Stimulated activated CD4-positive, alpha-beta T cell treated with anti-CD3 and anti-CD28 coated beads, TNF-alpha, amount 100 ng/mL, for 1 hour (primary cell): ENCODE results near the gene NDE1.
"Not testable (repeated sequence)": the region's sequence is repeated elsewhere in the genome, so short reads cannot be mapped to it uniquely, and the experiment has no call there.

Experiments
- DNase-seq, 3 donors: peaks; one replicate each; pipeline ENCODE4 v3.0.0-alpha.2; 2020; ENCODE audit warnings: low read depth in 3 of 3, low spot score in 1 of 3

NDE1 gene

GRCh38 chr16:15649727-15650018 is 372 bp upstream of the NDE1 start:
- DNase-seq = no peak

GRCh38 chr16:15650698-15651171 is 690 bp downstream of the NDE1 start:
- no peak for DNase-seq

GRCh38 chr16:15652293-15653001 is 2.4 kb downstream of the NDE1 start:
- DNase-seq = no peak

GRCh38 chr16:15653227-15653626 is 3.2 kb downstream of the NDE1 start:
- no peak for DNase-seq

GRCh38 chr16:15654591-15654990 is 4.5 kb downstream of the NDE1 start:
- no peak for DNase-seq

GRCh38 chr16:15655561-15655960 is 5.5 kb downstream of the NDE1 start:
- DNase-seq = not testable (repeated sequence)

- DNase-seq = no peak
Observed at GRCh38 chr16:15658149-15658548, 8.1 kb downstream of the NDE1 start.

GRCh38 chr16:15658556-15658955 is 8.5 kb downstream of the NDE1 start:
- no peak for DNase-seq

GRCh38 chr16:15660203-15660601 is 10.2 kb downstream of the NDE1 start:
- no peak for DNase-seq

GRCh38 chr16:15665107-15665506 is 15.1 kb downstream of the NDE1 start:
- DNase-seq = no peak

GRCh38 chr16:15667091-15667742 is 17.2 kb downstream of the NDE1 start:
- DNase-seq = no peak

- no peak for DNase-seq
Observed at GRCh38 chr16:15671530-15672117, 21.6 kb downstream of the NDE1 start.

- not testable (repeated sequence) for DNase-seq
Observed at GRCh38 chr16:15672127-15672513, 22.1 kb downstream of the NDE1 start.

- DNase-seq = peak; percentile 10 to 32 (median 23)
Observed at GRCh38 chr16:15672514-15673167, 22.6 kb downstream of the NDE1 start.

- no peak for DNase-seq
Observed at GRCh38 chr16:15674571-15674970, 24.5 kb downstream of the NDE1 start.

GRCh38 chr16:15676506-15676905 is 26.5 kb downstream of the NDE1 start:
- no peak for DNase-seq

GRCh38 chr16:15677447-15677846 is 27.4 kb downstream of the NDE1 start:
- DNase-seq = no peak

GRCh38 chr16:15682105-15682570 is 32.1 kb downstream of the NDE1 start:
- DNase-seq = peak in 1 of 3 donors; percentile 16

GRCh38 chr16:15686287-15686686 is 36.2 kb downstream of the NDE1 start:
- no peak for DNase-seq

- no peak for DNase-seq
Observed at GRCh38 chr16:15689290-15689689, 39.2 kb downstream of the NDE1 start.

- no peak for DNase-seq
Observed at GRCh38 chr16:15690296-15690695, 40.3 kb downstream of the NDE1 start.

- DNase-seq = no peak
Observed at GRCh38 chr16:15691046-15691445, 41.0 kb downstream of the NDE1 start.
